Nephron (organoid): Measurements from ENCODE around the gene CDKL4.

Source experiments
- H3K27ac Mint-ChIP-seq, 3 experiments: 2 replicates each; pipeline ENCODE4 v1.8.0; 2020; ENCODE audit warnings: mixed read lengths in 3 of 3, mild to moderate bottlenecking in 2 of 3, moderate library complexity in 1 of 3
- H3K27me3 Mint-ChIP-seq: 2 replicates; pipeline ENCODE4 v1.8.0; 2021; ENCODE audit warnings: low read depth, mild to moderate bottlenecking, moderate library complexity, mixed read lengths
- H3K36me3 Mint-ChIP-seq: 2 replicates; pipeline ENCODE4 v1.8.0; 2020; ENCODE audit warnings: low read depth, mixed read lengths
- H3K4me1 Mint-ChIP-seq: 2 replicates; pipeline ENCODE4 v1.8.0; 2020; ENCODE audit warnings: mixed read lengths
- H3K4me3 Mint-ChIP-seq, 3 experiments: 2 replicates each; pipeline ENCODE4 v1.8.0; 2020; ENCODE audit warnings: mild to moderate bottlenecking in 3 of 3, mixed read lengths in 3 of 3, moderate library complexity in 2 of 3
- H3K9me3 Mint-ChIP-seq: 2 replicates; pipeline ENCODE4 v1.8.0; 2020; ENCODE audit warnings: mixed read lengths
- CTCF ChIP-seq, 3 experiments: fragments of 200-600 bp; sonication (generic); IDR thresholded peaks; one replicate each; pipeline ENCODE4 v1.5.0; 2021; ENCODE audit warnings: antibody characterized with exemption in 3 of 3; ENCODE audit not compliant: unreplicated experiment in 3 of 3

CDKL4 gene

GRCh38 chr2:39241588-39241987, 2.2 kb downstream of the CDKL4 start:
- H3K4me1 Mint-ChIP-seq: no peaks in the 10 kb centered on the region
- no peak overlapping the region for H3K27ac Mint-ChIP-seq
- no peak overlapping the region for H3K4me3 Mint-ChIP-seq
- H3K36me3 Mint-ChIP-seq: peaks cover 20% of the 10 kb centered on the region
- peaks cover 4% of the 10 kb centered on the region for H3K27me3 Mint-ChIP-seq
- TF ChIP-seq CTCF (IDR thresholded peaks at IDR 0.05; ENCODE audit: unreplicated experiment in 3 of 3): no peak
- peaks cover 4% of the 10 kb centered on the region for H3K9me3 Mint-ChIP-seq

- no peak for TF ChIP-seq CTCF (IDR thresholded peaks at IDR 0.05; ENCODE audit: unreplicated experiment in 3 of 3)
- H3K4me1 Mint-ChIP-seq: no peaks in the 10 kb centered on the region
- H3K36me3 Mint-ChIP-seq: peaks cover 23% of the 10 kb centered on the region
- peaks cover 11% of the 10 kb centered on the region for H3K9me3 Mint-ChIP-seq
- peaks cover 4% of the 10 kb centered on the region for H3K27me3 Mint-ChIP-seq
- no peak overlapping the region for H3K4me3 Mint-ChIP-seq
- H3K27ac Mint-ChIP-seq: no peak overlapping the region
Measured at GRCh38 chr2:39240758-39241157, 3.0 kb downstream of the CDKL4 start.

GRCh38 chr2:39234754-39235153, 9.0 kb downstream of the CDKL4 start:
- no peak overlapping the region for H3K27ac Mint-ChIP-seq
- no peak for TF ChIP-seq CTCF (IDR thresholded peaks at IDR 0.05; ENCODE audit: unreplicated experiment in 3 of 3)
- no peaks in the 10 kb centered on the region for H3K27me3 Mint-ChIP-seq
- H3K4me1 Mint-ChIP-seq: peaks cover 1% of the 10 kb centered on the region
- no peak overlapping the region for H3K4me3 Mint-ChIP-seq
- H3K9me3 Mint-ChIP-seq: peaks cover 17% of the 10 kb centered on the region
- peaks cover 20% of the 10 kb centered on the region for H3K36me3 Mint-ChIP-seq

GRCh38 chr2:39232141-39232540, 11.6 kb downstream of the CDKL4 start:
- H3K4me3 Mint-ChIP-seq: no peak overlapping the region
- H3K36me3 Mint-ChIP-seq: peaks cover 20% of the 10 kb centered on the region
- H3K27ac Mint-ChIP-seq: no peak overlapping the region
- H3K9me3 Mint-ChIP-seq: peaks cover 17% of the 10 kb centered on the region
- peaks cover 19% of the 10 kb centered on the region for H3K4me1 Mint-ChIP-seq
- no peak for TF ChIP-seq CTCF (IDR thresholded peaks at IDR 0.05; ENCODE audit: unreplicated experiment in 3 of 3)
- H3K27me3 Mint-ChIP-seq: no peaks in the 10 kb centered on the region

GRCh38 chr2:39228413-39229209, 15.2 kb downstream of the CDKL4 start:
- no peaks in the 10 kb centered on the region for H3K36me3 Mint-ChIP-seq
- peak overlapping the region; percentile 70 to 85 (median 83) for H3K4me3 Mint-ChIP-seq
- H3K4me1 Mint-ChIP-seq: peaks cover 19% of the 10 kb centered on the region

More at GRCh38 chr2:39228413-39229209, 15.2 kb downstream of the CDKL4 start:
- H3K27me3 Mint-ChIP-seq: no peaks in the 10 kb centered on the region
- TF ChIP-seq CTCF (IDR thresholded peaks at IDR 0.05; ENCODE audit: unreplicated experiment in 3 of 3): peak in 2 of 3 experiments; percentile 36 to 38
- peak overlapping the region in 1 of 3 experiments; percentile 86 for H3K27ac Mint-ChIP-seq
- no peaks in the 10 kb centered on the region for H3K9me3 Mint-ChIP-seq
